Measurements from ENCODE around the gene SNX33. TPM values are rescaled to one million over a fixed set of nuclear protein-coding genes. Genes with fewer than 3 reads are reported as not detected.

The SNX33 gene
- total and polyA plus RNA-seq, 2 experiments from 2014 or later: 6.2 to 21.2 TPM

GRCh38 chr15:75659141-75659771, 11.5 kb downstream of the SNX33 start:
- TF ChIP-seq ZNF462 (CRISPR knock-in tag; IDR thresholded peaks at IDR 0.05) (no peak), CTCF (conservative IDR thresholded peaks at IDR 0.05; ENCODE audit: low read depth in 2 of 2) (no peak), ZNF114 (CRISPR knock-in tag; IDR thresholded peaks at IDR 0.05) (no peak), NANOG (IDR thresholded peaks at IDR 0.05; ENCODE audit: borderline replicate concordance) (no peak), ETS1 (IDR thresholded peaks at IDR 0.05) (no peak), CREB1 (CRISPR knock-in tag; IDR thresholded peaks at IDR 0.05; ENCODE audit: low read depth) (no peak), REST (IDR thresholded peaks at IDR 0.05; ENCODE audit: unreplicated experiment) (no peak), STAT1 (IDR thresholded peaks at IDR 0.05; ENCODE audit: unreplicated experiment) (no peak), POLR2AphosphoS5 (IDR thresholded peaks at IDR 0.05; ENCODE audit: low read depth) (no peak), JUNB (IDR thresholded peaks at IDR 0.05; ENCODE audit: unreplicated experiment) (no peak), EZH2 (IDR thresholded peaks at IDR 0.05; ENCODE audit: low read depth, unreplicated experiment) (no peak), EZH2phosphoT487 (IDR thresholded peaks at IDR 0.05; ENCODE audit: unreplicated experiment) (no peak), ZNF331 (CRISPR knock-in tag; IDR thresholded peaks at IDR 0.05; ENCODE audit: low read depth) (no peak)
- ATAC-seq: no peak

More at GRCh38 chr15:75659141-75659771, 11.5 kb downstream of the SNX33 start:
- Histone ChIP-seq H4K20me1 (replicated peaks; ENCODE audit: insufficient read depth) (peaks cover 10% of the 10 kb centered on the region), H3K4me3 (no peak overlapping the region), H3K27ac (ENCODE audit: low read depth) (no peak overlapping the region), H3K36me3 (ENCODE audit: insufficient read depth) (no peaks in the 10 kb centered on the region; the same call in 1 of the 2 replicates), H3K9me2 (ENCODE audit: insufficient read depth) (no peaks in the 10 kb centered on the region), H2AFZ (no peak overlapping the region), H3K4me1 (ENCODE audit: insufficient read depth) (no peaks in the 10 kb centered on the region; the same call in 1 of the 2 replicates), H3K27me3 (ENCODE audit: insufficient read depth) (no peaks in the 10 kb centered on the region), H3K4me2 (no peak overlapping the region), H3F3A (replicated peaks; ENCODE audit: low read depth) (0 out of 2 replicates have a peak, but pooled peaks cover 2% of the 10 kb centered on the region), H3K79me2 (replicated peaks; ENCODE audit: insufficient read depth) (peaks cover 22% of the 10 kb centered on the region)
- H3K4me1 Mint-ChIP-seq: peaks cover 16% of the 10 kb centered on the region
- H3K27ac Mint-ChIP-seq: no peak overlapping the region; the same call in 1 of the 2 replicates
- no peak for DNase-seq (ENCODE audit: low spot score)
- no peaks in the 10 kb centered on the region; the same call in 2 of the 3 replicates for H3K9me3 Mint-ChIP-seq
- H3K27me3 Mint-ChIP-seq (ENCODE audit: insufficient read depth, low read depth, poor library complexity): peaks cover 8% of the 10 kb centered on the region
- peaks cover 13% of the 10 kb centered on the region; the same call in 2 of the 3 replicates for H3K36me3 Mint-ChIP-seq (ENCODE audit: low read depth)
- no peak overlapping the region for H3K4me3 Mint-ChIP-seq
